GM10266 (cell line): ENCODE results near the gene RFX8.
"Not testable (repeated sequence)": the region's sequence is repeated elsewhere in the genome, so short reads cannot be mapped to it uniquely, and the experiment has no call there.

ENCODE experiments used
- DNase-seq: peaks from one replicate; pipeline ENCODE4 v3.0.0; 2012; ENCODE audit errors: extremely low spot score
- CTCF ChIP-seq: IDR thresholded peaks from 2 replicates; pipeline ENCODE4 v1.5.1; 2012; ENCODE audit warnings: mild to moderate bottlenecking, low read depth; ENCODE audit not compliant: control insufficient read depth, insufficient read depth; ENCODE audit errors: missing control alignments

The RFX8 gene

DNA sequence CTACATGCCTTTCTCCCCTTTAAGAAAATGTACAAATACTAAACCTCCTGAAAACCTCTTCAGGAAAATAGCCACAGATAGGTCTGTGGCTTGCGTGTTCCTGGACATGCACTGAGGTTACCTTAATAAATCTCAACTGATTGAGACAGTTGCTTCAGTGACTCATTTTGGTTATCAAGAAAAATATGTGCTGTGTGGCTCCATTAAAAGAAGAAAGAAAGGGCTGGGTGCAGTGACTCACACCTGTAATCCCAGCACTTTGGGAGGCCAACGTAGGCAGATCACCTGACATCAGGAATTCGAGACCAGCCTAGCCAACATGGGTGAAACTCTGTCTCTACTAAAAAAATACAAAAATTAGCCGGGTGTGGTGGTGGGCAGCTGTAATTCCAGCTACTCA lies 114.7 kb downstream of the RFX8 start:
- no peak for DNase-seq
- no peak for TF ChIP-seq CTCF

DNA sequence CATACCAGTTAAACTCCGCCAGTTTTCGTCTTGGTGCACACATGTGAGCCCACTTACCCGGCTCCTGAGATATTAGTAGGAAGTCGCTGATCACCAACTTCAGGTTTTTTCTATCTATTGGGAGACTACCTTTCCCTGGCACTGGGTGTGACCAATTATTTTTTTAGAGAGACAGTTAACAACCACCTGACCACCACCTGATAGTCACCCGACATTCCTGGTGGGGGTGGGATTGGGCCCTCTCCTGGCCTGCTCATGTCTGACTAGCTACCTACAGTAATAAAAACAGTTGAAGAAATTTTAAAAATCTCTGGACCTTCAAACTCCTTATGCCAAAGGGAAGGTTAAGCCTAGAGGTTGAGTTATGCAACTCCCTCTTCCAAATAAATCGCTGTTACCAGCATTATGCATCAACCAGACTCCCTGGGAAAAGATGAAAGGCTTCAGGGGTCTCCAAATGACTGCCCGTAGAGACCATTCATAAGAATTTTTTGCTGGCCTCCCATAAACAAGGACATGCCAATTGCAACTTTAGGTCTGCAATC lies 115.4 kb downstream of the RFX8 start:
- DNase-seq, result no peak
- TF ChIP-seq CTCF, result no peak

DNA sequence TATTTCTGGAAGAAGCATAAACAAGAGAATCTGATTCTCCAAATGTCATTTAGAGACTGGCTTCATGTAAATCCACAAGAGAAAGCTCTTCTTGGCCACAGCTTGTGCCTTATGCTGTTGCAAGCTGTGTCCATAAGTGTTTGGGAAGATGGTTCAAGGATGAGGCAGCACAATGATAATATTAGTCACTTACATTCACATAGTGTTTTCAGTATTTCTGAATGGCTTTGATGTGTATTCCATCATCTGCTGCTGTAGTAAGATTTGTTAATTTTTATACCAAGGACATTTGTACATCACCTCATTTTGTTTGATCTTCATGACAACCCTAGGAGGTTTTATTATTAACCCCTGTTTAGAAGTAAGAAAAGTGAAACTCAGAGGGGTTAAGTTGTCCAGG lies 117.5 kb downstream of the RFX8 start:
- DNase-seq, result no peak
- no peak for TF ChIP-seq CTCF

- DNase-seq, result no peak
- TF ChIP-seq CTCF, result no peak
Measured at GRCh38 chr2:101356521-101356920, 118.4 kb downstream of the RFX8 start.

- no peak for DNase-seq
- TF ChIP-seq CTCF, result no peak
Measured at GRCh38 chr2:101356055-101356454, 118.9 kb downstream of the RFX8 start.

- no peak for DNase-seq
- TF ChIP-seq CTCF, result no peak
Measured at GRCh38 chr2:101355401-101356054, 119.4 kb downstream of the RFX8 start.

DNA sequence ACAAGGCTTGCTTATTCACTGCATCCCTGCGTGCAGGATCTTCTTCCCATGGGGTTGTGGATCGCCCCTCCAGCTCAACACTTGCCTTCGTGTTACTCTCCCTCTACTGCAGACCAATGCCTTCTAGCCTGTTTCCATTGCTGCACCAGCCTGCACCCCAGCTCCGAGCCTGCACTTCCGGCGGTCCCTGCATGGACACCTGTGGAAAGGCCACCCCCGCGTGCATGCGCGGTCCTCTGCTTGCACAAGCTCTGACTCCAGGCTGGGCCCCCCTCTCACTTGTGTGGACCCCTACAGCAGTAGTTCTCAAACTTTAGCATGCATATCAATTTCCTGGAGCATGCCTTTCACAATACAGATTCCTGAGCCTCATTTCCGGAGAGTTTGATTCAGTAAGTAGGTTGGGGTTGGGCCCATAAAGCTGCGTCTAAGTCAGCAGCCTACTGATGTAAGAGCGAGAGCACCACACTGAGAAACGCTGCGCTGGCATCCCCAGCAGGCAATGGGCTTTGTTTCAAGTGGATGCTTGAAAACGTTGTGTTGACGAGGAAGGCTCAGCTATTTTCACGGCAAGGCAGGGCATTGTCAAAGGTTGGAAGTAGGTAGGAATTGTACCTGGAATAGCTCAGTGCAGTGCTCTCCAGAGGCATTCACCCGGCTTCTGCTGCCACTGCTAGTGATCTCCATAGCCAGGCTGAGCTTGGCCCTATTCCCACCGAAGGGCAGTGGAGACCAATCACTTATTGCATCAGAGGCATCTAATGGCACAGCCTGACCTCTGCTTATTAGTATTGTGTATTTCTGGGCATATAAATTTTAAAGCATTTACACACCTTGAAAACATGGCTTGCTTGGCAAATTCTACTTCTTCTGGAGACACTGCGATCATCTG lies 120.2 kb downstream of the RFX8 start:
- TF ChIP-seq CTCF, result no peak
- no peak for DNase-seq

- not testable (repeated sequence) for DNase-seq
Measured at GRCh38 chr2:101352631-101353030, 122.3 kb downstream of the RFX8 start.
